Neural cell (in vitro differentiated cells): ENCODE results near the gene TSPO2.
"Not testable (repeated sequence)": the region's sequence is repeated elsewhere in the genome, so short reads cannot be mapped to it uniquely, and the experiment has no call there.

Experiments
- EP300 ChIP-seq: fragments of 450-650 bp; conservative IDR thresholded peaks from 2 replicates; pipeline ENCODE4 v1.6.1; 2014; ENCODE audit warnings: antibody characterized with exemption, mild to moderate bottlenecking, moderate library complexity; ENCODE audit not compliant: poor library complexity, severe bottlenecking
- EZH2 ChIP-seq: fragments of 200-600, 300-800 bp; shearing (Covaris generic), sonication (generic); IDR thresholded peaks from 2 replicates; pipeline ENCODE4 v1.6.1; 2014; ENCODE audit warnings: antibody characterized with exemption, low read length, borderline replicate concordance, mild to moderate bottlenecking; ENCODE audit not compliant: insufficient read depth, poor library complexity, severe bottlenecking
- POLR2AphosphoS5 ChIP-seq: IDR thresholded peaks from 2 replicates; pipeline ENCODE4 v1.6.1; 2012
- RAD21 ChIP-seq: fragments of 450-650 bp; conservative IDR thresholded peaks from 2 replicates; pipeline ENCODE4 v1.6.1; 2014; ENCODE audit warnings: antibody characterized with exemption, mild to moderate bottlenecking, moderate library complexity
- SMC3 ChIP-seq: fragments of 450-650 bp; conservative IDR thresholded peaks from 2 replicates; pipeline ENCODE4 v1.6.1; 2014; ENCODE audit warnings: antibody characterized with exemption, mild to moderate bottlenecking, moderate library complexity; ENCODE audit not compliant: poor library complexity
- TAF1 ChIP-seq: IDR thresholded peaks from 2 replicates; pipeline ENCODE4 v1.6.1; 2012; ENCODE audit warnings: low read depth
- TF ChIP-seq, protein P1 (sequence below): fragments of 450-650 bp; IDR thresholded peaks from 2 replicates; pipeline ENCODE4 v1.5.1; 2014; ENCODE audit warnings: antibody characterized with exemption, mild to moderate bottlenecking, moderate library complexity; ENCODE audit not compliant: poor library complexity, severe bottlenecking

GRCh38 chr6:41015860-41016259 is 26.4 kb upstream of the TSPO2 start:
- TF ChIP-seq, protein P1, sequence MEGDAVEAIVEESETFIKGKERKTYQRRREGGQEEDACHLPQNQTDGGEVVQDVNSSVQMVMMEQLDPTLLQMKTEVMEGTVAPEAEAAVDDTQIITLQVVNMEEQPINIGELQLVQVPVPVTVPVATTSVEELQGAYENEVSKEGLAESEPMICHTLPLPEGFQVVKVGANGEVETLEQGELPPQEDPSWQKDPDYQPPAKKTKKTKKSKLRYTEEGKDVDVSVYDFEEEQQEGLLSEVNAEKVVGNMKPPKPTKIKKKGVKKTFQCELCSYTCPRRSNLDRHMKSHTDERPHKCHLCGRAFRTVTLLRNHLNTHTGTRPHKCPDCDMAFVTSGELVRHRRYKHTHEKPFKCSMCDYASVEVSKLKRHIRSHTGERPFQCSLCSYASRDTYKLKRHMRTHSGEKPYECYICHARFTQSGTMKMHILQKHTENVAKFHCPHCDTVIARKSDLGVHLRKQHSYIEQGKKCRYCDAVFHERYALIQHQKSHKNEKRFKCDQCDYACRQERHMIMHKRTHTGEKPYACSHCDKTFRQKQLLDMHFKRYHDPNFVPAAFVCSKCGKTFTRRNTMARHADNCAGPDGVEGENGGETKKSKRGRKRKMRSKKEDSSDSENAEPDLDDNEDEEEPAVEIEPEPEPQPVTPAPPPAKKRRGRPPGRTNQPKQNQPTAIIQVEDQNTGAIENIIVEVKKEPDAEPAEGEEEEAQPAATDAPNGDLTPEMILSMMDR = not testable (repeated sequence)
- TF ChIP-seq POLR2AphosphoS5, EP300, RAD21, TAF1, EZH2, SMC3: not testable (repeated sequence)
